HG03066 (cell line): ENCODE data around the gene GPR35.
"Not testable (repeated sequence)": the region's sequence is repeated elsewhere in the genome, so short reads cannot be mapped to it uniquely, and the experiment has no call there.

ENCODE experiments used
- ATAC-seq: cut with Tn5 transposase; IDR thresholded peaks from one replicate; pipeline ENCODE4 v1.9.1; 2021; ENCODE audit warnings: low read depth; ENCODE audit not compliant: unreplicated experiment

Gene GPR35

DNA sequence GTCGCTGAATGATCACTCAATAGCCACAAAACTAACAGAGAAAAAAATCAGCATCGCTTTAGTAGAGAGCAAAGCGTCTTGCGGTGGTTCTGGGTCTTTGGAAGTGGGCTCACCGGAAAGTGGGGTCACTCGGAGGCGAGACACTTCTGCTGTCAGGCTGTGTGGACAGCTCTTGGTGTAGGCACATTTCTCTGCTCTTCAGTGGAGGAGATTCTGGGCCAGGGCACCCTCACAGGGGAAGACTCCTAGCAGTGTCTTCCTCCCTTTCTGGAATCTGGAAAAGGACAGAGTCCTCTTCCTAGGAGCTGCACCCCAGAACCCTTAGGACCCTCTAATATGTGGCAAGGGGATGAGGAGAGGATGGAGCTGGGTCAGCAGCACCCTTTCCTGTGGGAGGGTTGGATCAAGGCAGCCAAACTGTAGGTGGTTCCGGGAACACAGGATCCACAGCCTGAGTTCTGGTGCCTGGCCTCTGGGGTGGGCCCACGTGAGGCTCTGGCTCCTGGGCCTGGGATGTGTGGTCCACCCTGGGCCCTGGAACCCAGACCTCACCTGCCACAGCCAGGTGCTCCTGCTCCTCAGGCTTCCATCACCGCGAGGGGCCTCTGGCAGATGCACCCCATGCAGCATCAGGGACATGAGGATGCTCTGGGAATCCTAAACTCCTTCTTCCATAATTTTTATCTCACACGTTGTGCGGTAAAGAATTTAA lies 25.1 kb downstream of the GPR35 start:
- no peak for ATAC-seq

DNA sequence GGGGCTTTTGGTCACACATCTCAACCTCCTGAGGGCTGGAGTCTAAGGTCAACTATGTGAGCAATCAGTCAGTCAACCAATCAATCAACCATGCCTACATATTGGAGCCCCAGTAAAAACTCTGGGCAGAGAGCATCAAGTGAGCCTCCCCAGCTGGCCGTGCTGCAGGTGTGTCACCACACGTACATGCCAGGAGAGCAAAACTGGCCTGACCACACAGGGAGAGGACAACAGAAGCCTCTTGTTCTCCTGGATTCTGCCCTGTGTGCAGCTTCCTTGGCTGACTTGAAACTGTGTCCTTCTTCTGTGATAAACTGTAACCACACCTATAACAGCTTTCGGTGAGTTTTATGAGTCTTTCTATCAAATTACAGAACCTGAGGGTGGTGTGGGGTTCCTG lies 25.9 kb downstream of the GPR35 start:
- ATAC-seq = no peak

DNA sequence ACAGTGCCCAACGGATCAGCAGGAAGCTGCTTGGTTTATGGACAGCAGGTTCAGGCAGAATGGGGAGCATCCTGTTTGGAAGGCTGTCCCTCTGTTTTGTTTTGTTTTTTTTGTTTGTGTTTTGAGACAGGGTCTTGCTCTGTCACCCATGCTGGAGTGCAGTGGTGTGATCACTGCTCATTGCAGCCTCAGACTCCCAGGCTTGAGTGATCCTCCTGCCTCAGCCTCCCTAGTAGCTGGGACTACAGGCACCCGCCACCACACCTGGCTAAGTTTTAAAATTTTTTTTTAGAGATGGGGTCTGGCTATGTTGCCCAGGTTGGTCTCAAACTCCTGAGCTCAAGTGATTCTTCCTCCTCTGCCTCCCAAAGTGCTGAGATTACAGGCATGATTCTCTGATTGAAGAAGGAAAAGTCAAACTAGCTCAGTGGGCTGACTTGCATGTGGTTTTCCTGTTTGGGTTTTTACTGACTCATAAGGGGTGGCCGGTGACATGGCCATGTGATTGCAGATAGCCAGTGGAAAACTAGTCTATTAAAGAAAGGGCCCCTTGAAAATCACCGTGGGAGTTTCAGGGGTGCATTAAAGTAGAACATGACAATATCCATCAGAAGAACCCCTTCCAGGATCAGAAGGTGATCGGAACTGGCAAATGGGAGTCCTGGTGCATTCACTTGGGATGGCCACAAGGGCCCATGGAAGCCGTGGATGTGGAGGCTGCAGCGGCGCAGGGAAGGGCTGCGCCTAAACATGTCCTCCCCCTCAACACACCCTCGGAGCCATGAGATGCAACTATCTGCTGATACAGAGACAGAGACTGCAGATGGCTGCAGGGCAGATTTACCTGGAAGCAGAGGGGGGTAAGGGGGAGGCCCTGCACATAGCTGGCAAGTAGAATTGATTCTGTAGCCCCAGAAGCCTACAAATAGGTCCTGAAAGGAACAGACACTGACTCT lies 30.9 kb downstream of the GPR35 start:
- no peak for ATAC-seq

GRCh38 chr2:240659883-240660282 lies 34.6 kb downstream of the GPR35 start:
- ATAC-seq = not testable (repeated sequence)

DNA sequence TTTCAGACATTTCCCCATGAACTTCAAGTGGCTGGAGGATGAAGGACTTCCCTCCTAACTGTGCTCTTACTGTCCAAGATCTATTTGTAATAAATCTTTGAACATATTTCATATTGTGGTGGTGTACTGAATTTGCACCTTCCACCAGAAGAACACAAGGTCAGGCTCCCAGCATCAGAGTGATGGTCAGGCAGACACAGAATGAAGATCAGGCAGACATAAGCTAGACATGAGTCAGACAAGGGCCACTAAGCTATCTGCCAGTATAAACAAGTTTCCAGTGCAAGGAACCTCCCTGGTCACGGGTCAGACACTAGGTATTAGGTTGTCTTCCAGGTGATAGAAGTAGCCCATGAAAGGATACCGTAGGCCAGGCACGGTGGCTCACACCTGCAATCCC lies 37.4 kb downstream of the GPR35 start:
- ATAC-seq = no peak

- no peak for ATAC-seq
Measured at GRCh38 chr2:240663546-240664190, 38.4 kb downstream of the GPR35 start.

GRCh38 chr2:240664622-240665021 lies 39.3 kb downstream of the GPR35 start:
- ATAC-seq = no peak

- ATAC-seq = no peak
Measured at GRCh38 chr2:240670402-240670801, 45.1 kb downstream of the GPR35 start.

GRCh38 chr2:240670950-240671349 lies 45.7 kb downstream of the GPR35 start:
- ATAC-seq = no peak

DNA sequence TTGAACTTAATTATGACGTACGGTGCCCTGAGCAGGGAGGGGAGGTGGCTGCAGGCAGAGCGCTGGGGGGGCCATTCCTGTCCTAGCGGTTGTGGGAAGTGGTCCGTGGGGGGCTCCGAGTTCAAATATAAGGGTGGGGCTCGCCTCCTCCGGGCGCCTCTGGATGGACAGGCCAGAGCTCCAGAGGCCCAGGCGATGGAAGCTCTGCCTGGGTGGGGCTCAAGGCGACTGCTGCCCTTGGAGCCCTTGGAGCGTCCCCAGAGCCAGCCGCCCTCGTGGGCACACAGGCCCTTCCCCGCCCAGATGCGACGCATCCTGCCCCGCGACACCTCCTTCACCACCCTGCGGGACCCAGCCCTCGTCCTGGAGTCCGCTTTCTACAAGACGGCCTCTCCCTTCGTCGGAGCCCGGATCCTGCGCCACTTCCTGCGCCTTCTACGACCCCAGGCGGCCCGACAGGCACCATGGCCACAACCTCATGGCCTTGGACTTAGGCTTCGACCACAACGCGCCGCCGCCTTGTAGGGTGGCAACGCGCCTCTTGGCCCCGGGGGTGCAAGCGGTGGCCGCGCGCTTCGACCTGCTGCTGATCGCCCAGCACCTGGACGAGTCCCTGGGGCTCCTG lies 46.9 kb downstream of the GPR35 start:
- ATAC-seq = no peak

DNA sequence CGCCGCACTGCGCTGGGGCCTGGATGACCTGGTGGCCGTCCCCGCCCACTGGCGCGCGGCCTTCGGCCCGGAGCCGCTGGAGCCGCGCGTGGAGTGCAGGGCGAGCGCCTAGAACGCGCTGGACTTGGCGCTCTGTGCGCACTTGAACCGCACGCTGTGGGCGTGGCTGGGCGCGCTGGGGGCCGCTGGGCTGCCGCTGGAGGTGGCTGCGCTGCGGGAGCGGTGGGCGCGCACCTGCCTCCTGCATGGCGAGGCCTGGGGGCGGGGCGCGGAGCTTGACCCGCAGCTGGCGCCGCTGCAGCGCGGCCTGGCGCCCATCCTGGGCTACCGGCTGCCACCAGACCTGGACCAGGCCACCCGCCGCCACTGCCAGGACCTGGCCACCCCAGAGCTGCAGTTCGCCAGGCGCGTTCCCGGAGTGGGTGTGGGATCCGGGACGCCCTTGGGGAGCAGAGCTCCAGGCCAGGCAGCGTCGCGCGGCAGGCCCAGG lies 47.5 kb downstream of the GPR35 start:
- no peak for ATAC-seq

GRCh38 chr2:240674461-240675184 lies 49.3 kb downstream of the GPR35 start:
- ATAC-seq = not testable (repeated sequence)

GRCh38 chr2:240675345-240675744 lies 50.1 kb downstream of the GPR35 start:
- ATAC-seq = not testable (repeated sequence)

DNA sequence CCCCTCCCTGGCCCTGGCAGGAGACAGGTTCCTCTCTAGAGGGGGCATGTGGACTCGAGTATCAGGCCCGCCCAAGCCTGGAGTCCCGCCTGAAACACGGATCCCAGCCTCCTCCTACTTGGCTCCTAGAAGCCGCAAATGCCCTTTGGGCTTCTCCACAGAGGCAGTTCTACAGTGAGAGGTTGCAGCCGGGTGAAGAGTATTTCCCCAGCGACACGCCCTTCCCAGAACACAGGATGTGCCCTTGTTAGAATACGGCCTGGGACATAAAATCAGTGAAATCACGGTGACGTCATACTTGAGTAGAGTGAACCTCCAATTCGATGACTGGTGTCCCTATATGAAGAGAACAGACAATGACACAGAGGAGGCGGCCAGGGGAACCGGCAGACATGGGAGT lies 52.8 kb downstream of the GPR35 start:
- not testable (repeated sequence) for ATAC-seq

- ATAC-seq = not testable (repeated sequence)
Measured at GRCh38 chr2:240678909-240679308, 53.6 kb downstream of the GPR35 start.

- not testable (repeated sequence) for ATAC-seq
Measured at GRCh38 chr2:240680185-240680584, 54.9 kb downstream of the GPR35 start.
